Liver (tissue), 9 donors: Measurements from ENCODE around the gene OCA2. TPM values are rescaled to one million over a fixed set of nuclear protein-coding genes. Genes with fewer than 3 reads are reported as not detected.

Source experiments
- DNase-seq: peaks from one replicate; pipeline ENCODE4 v3.0.0-alpha.2; 2017; ENCODE audit warnings: low spot score
- H3K27ac ChIP-seq, 2 donors: one replicate each; pipeline ENCODE4 v1.7.0; 2013; ENCODE audit warnings: inconsistent platforms in 2 of 2, low read length in 2 of 2, control low read depth in 1 of 2, low read depth in 1 of 2, mild to moderate bottlenecking in 1 of 2
- H3K27me3 ChIP-seq, 4 donors: one replicate each; pipeline versions ENCODE4 v1.6.1 to v1.7.0; 2013; ENCODE audit warnings: low read length in 3 of 4, inconsistent platforms in 1 of 4, mild to moderate bottlenecking in 1 of 4, moderate library complexity in 1 of 4; ENCODE audit not compliant: control insufficient read depth in 4 of 4, insufficient read depth in 4 of 4
- H3K36me3 ChIP-seq, 4 donors: one replicate each; pipeline versions ENCODE4 v1.6.1 to v1.7.0; 2013; ENCODE audit warnings: low read length in 3 of 4, mild to moderate bottlenecking in 3 of 4, low read depth in 1 of 4, moderate library complexity in 1 of 4; ENCODE audit not compliant: control insufficient read depth in 4 of 4, insufficient read depth in 3 of 4
- H3K4me1 ChIP-seq, 4 donors: one replicate each; pipeline versions ENCODE4 v1.6.1 to v1.7.0; 2013; ENCODE audit warnings: low read length in 3 of 4, mild to moderate bottlenecking in 3 of 4, moderate library complexity in 1 of 4; ENCODE audit not compliant: control insufficient read depth in 4 of 4, insufficient read depth in 4 of 4
- H3K4me3 ChIP-seq, 3 donors: one replicate each; pipeline versions ENCODE4 v1.6.1 to v1.7.0; 2013; ENCODE audit warnings: low read length in 3 of 3, control low read depth in 1 of 3, low read depth in 1 of 3, mild to moderate bottlenecking in 1 of 3
- H3K9ac ChIP-seq, 2 donors: one replicate each; pipeline ENCODE4 v1.7.0; 2013; ENCODE audit warnings: low read length in 2 of 2, mild to moderate bottlenecking in 2 of 2, moderate library complexity in 2 of 2, control low read depth in 1 of 2, low read depth in 1 of 2
- H3K9me3 ChIP-seq, 4 donors: one replicate each; pipeline versions ENCODE4 v1.6.1 to v1.7.0; 2013; ENCODE audit warnings: low read length in 3 of 4; ENCODE audit not compliant: control insufficient read depth in 4 of 4
- EGR1 ChIP-seq, 2 donors: IDR thresholded peaks; 2 replicates each; pipeline ENCODE4 v1.6.1; 2016 to 2018; ENCODE audit warnings: antibody characterized with exemption in 2 of 2, low read depth in 2 of 2
- FOXA2 ChIP-seq: IDR thresholded peaks from 2 replicates; pipeline ENCODE4 v1.6.1; 2016; ENCODE audit warnings: antibody characterized with exemption
- GABPA ChIP-seq, 2 donors: IDR thresholded peaks in 1 of 2; conservative IDR thresholded peaks in 1 of 2; 2 replicates each; pipeline ENCODE4 v1.6.1; 2016; ENCODE audit warnings: antibody characterized with exemption in 2 of 2, mild to moderate bottlenecking in 1 of 2, moderate library complexity in 1 of 2
- HNF4A ChIP-seq, 2 donors: conservative IDR thresholded peaks; 2 replicates each; pipeline ENCODE4 v1.6.1; 2016; ENCODE audit warnings: antibody characterized with exemption in 2 of 2, mild to moderate bottlenecking in 2 of 2
- HNF4G ChIP-seq: IDR thresholded peaks from 2 replicates; pipeline ENCODE4 v1.6.1; 2016; ENCODE audit warnings: antibody characterized with exemption
- JUND ChIP-seq, 2 donors: IDR thresholded peaks; 2 replicates each; pipeline ENCODE4 v1.6.1; 2016; ENCODE audit warnings: antibody characterized with exemption in 2 of 2
- NR2F2 ChIP-seq: IDR thresholded peaks from 2 replicates; pipeline ENCODE4 v1.6.1; 2016; ENCODE audit warnings: antibody characterized with exemption
- RAD21 ChIP-seq, 2 donors: IDR thresholded peaks; 2 replicates each; pipeline ENCODE4 v1.6.1; 2016; ENCODE audit warnings: antibody characterized with exemption in 2 of 2, mild to moderate bottlenecking in 2 of 2
- RXRA ChIP-seq, 2 donors: IDR thresholded peaks; 2 replicates each; pipeline ENCODE4 v1.6.1; 2017 to 2018; ENCODE audit warnings: antibody characterized with exemption in 2 of 2, mild to moderate bottlenecking in 1 of 2
- SP1 ChIP-seq: IDR thresholded peaks from 2 replicates; pipeline ENCODE4 v1.6.1; 2018; ENCODE audit warnings: antibody characterized with exemption, mild to moderate bottlenecking
- TAF1 ChIP-seq: conservative IDR thresholded peaks from 2 replicates; pipeline ENCODE4 v1.6.1; 2016; ENCODE audit warnings: antibody characterized with exemption, mild to moderate bottlenecking
- YY1 ChIP-seq: IDR thresholded peaks from 2 replicates; pipeline ENCODE4 v1.6.1; 2016; ENCODE audit warnings: antibody characterized with exemption, mild to moderate bottlenecking
- WGBS: extraction: QIAGEN DNeasy Blood & Tissue Kit; methylation state at CpG from one replicate; pipeline ENCODE4 v1.1.7; 2013; 5-methylcytosine and 5-hydroxymethylcytosine counted together
- polyA plus RNA-seq, 2 donors: library from polyadenylated mRNA; stranded (reverse) in 1 of 2; unstranded in 1 of 2; fragments of 200-250 nt in 1 of 2; fragments of >200 nt in 1 of 2; fragmentation: Nextera tagmentation in 1 of 2; extraction: Ambion mirVana in 1 of 2; gene quantifications; one replicate each; pipeline versions ENCODE4 v1.2.1 to v1.2.3, GENCODE V29; 2013 to 2015
- total RNA-seq, 2 donors: library from RNA; depleted of rRNA; stranded (reverse); fragments of >200 nt; gene quantifications; one replicate each; pipeline ENCODE4 v1.2.3, GENCODE V29; 2014
- TF ChIP-seq, protein P1 (sequence below): IDR thresholded peaks from 2 replicates; pipeline ENCODE4 v1.6.1; 2016; ENCODE audit warnings: antibody characterized with exemption
- TF ChIP-seq, protein P2 (sequence below): IDR thresholded peaks from 2 replicates; pipeline ENCODE4 v1.6.1; 2016; ENCODE audit warnings: antibody characterized with exemption
- TF ChIP-seq, protein P3 (sequence below): IDR thresholded peaks from 2 replicates; pipeline ENCODE4 v1.6.1; 2016; ENCODE audit warnings: antibody characterized with exemption, mild to moderate bottlenecking
- donor health status: healthy.
- donor health status: healthy.
- donor health status: healthy.
- donor health status: healthy.
- donor health status: healthy.

The OCA2 gene
- total and polyA plus RNA-seq, 4 donors = 0.02 to 0.56 (median 0.15) TPM

DNA sequence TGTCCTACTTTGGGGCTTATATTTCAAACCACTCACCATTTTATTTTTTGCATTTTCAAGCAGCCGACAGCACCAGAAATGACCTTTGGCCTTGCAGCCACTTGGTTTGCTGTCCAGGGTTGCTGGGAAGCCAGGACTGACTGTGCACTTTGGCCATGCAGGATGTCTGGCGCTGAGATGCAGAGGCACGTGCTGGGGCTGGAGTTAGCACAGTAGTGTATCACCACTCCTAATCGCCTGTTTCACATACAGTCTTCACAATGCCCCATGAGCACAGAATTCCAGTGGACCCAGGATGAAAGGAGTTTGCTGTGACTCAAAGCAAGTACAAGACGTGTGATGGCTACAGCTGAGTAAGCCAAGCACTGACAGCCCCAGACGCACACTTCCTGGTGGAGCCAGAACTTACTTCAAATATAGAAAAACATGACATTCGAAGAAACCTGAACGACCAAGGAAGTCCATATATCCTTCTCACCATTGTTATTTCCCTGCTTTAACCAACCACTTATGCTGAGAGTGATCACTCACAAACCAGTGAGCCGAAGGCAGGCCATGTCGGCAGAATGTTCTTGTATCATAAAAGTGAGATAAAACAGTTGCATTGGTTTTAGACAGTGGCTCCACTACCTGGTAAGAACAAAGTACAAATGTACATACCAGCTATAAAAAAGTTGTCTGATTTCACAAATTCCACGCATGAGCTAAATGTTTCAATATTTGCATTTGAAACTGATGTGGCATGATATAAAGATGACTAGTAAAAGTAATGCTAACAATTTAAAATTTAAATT, 16.0 kb downstream of the OCA2 start (continued):
- TF ChIP-seq, protein P1, sequence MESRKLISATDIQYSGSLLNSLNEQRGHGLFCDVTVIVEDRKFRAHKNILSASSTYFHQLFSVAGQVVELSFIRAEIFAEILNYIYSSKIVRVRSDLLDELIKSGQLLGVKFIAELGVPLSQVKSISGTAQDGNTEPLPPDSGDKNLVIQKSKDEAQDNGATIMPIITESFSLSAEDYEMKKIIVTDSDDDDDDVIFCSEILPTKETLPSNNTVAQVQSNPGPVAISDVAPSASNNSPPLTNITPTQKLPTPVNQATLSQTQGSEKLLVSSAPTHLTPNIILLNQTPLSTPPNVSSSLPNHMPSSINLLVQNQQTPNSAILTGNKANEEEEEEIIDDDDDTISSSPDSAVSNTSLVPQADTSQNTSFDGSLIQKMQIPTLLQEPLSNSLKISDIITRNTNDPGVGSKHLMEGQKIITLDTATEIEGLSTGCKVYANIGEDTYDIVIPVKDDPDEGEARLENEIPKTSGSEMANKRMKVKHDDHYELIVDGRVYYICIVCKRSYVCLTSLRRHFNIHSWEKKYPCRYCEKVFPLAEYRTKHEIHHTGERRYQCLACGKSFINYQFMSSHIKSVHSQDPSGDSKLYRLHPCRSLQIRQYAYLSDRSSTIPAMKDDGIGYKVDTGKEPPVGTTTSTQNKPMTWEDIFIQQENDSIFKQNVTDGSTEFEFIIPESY = peak; percentile 54
- TF ChIP-seq, protein P2, sequence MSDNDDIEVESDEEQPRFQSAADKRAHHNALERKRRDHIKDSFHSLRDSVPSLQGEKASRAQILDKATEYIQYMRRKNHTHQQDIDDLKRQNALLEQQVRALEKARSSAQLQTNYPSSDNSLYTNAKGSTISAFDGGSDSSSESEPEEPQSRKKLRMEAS = peak; percentile 97
- TF ChIP-seq NR2F2 = peak; percentile 82
- TF ChIP-seq GABPA (IDR thresholded peaks at IDR 0.05 in 1 of 2, conservative IDR thresholded peaks at IDR 0.05 in 1 of 2) = peak in 1 of 2 donors; percentile 17
- peak in 1 of 2 donors; percentile 58 for TF ChIP-seq JUND (IDR thresholded peaks at IDR 0.05)
- TF ChIP-seq FOXA2 = peak; percentile 22

DNA sequence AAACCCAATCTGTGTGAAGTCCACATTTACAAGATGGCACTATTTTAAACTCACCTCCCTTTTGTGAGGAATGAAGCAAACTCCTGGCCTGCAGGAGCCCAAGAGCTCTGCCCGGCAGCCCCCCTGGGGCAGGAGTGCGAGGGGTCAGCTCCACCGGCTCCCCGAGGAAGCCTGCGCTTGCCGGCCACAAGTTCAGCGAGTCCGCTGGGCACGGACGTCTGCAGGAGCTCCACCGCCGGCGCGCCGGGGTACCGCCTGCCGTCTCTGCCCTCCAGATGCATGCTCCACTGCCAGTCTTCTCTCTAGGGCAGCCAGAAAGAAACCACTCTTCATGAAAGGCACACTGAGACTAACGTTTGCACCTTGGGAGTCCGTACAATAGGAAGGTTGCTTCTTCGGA, 17.5 kb downstream of the OCA2 start:
- no peak for DNase-seq
- no peak overlapping the region for H3K4me3 ChIP-seq
- 98% methylated on average over 20 of the region's 20 CpGs for WGBS

More for the DNA sequence above, 17.5 kb downstream of the OCA2 start:
- H3K4me1 ChIP-seq = peaks cover 0 to 11% (median 6%) of the 10 kb centered on the region in 4 donors
- no peaks in the 10 kb centered on the region for H3K27me3 ChIP-seq
- H3K27ac ChIP-seq = no peak overlapping the region
- H3K9ac ChIP-seq = no peak overlapping the region
- H3K9me3 ChIP-seq = no peaks in the 10 kb centered on the region
- no peaks in the 10 kb centered on the region for H3K36me3 ChIP-seq
- TF ChIP-seq NR2F2 (no peak), HNF4G (no peak), TAF1 (no peak), YY1 (no peak), JUND (IDR thresholded peaks at IDR 0.05) (no peak), RAD21 (IDR thresholded peaks at IDR 0.05) (no peak), FOXA2 (no peak), SP1 (no peak), HNF4A (conservative IDR thresholded peaks at IDR 0.05) (no peak), RXRA (IDR thresholded peaks at IDR 0.05) (no peak), EGR1 (IDR thresholded peaks at IDR 0.05; ENCODE audit: low read depth in 2 of 2) (no peak)
- TF ChIP-seq, protein P3, sequence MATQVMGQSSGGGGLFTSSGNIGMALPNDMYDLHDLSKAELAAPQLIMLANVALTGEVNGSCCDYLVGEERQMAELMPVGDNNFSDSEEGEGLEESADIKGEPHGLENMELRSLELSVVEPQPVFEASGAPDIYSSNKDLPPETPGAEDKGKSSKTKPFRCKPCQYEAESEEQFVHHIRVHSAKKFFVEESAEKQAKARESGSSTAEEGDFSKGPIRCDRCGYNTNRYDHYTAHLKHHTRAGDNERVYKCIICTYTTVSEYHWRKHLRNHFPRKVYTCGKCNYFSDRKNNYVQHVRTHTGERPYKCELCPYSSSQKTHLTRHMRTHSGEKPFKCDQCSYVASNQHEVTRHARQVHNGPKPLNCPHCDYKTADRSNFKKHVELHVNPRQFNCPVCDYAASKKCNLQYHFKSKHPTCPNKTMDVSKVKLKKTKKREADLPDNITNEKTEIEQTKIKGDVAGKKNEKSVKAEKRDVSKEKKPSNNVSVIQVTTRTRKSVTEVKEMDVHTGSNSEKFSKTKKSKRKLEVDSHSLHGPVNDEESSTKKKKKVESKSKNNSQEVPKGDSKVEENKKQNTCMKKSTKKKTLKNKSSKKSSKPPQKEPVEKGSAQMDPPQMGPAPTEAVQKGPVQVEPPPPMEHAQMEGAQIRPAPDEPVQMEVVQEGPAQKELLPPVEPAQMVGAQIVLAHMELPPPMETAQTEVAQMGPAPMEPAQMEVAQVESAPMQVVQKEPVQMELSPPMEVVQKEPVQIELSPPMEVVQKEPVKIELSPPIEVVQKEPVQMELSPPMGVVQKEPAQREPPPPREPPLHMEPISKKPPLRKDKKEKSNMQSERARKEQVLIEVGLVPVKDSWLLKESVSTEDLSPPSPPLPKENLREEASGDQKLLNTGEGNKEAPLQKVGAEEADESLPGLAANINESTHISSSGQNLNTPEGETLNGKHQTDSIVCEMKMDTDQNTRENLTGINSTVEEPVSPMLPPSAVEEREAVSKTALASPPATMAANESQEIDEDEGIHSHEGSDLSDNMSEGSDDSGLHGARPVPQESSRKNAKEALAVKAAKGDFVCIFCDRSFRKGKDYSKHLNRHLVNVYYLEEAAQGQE = no peak
- TF ChIP-seq, protein P1 = no peak
